Activated naive CD8-positive, alpha-beta T cell treated with anti-CD3 and anti-CD28 coated beads, Interleukin-2, amount 50 U/mL, for 16 hours (primary cell): ENCODE measurements around the gene SYPL1.

Experiments used
- DNase-seq: peaks from one replicate; pipeline ENCODE4 v3.0.0-alpha.2; 2020; ENCODE audit warnings: low read depth, low spot score

Gene SYPL1

GRCh38 chr7:106052681-106053080 is 59.4 kb downstream of the SYPL1 start:
- DNase-seq = no peak

GRCh38 chr7:106050746-106051117 is 61.4 kb downstream of the SYPL1 start:
- DNase-seq = no peak

GRCh38 chr7:106050002-106050745 is 61.9 kb downstream of the SYPL1 start:
- no peak for DNase-seq

GRCh38 chr7:106049139-106049752 is 62.9 kb downstream of the SYPL1 start:
- DNase-seq = no peak

- DNase-seq = no peak
Observed at GRCh38 chr7:106048706-106049020, 63.4 kb downstream of the SYPL1 start.

- DNase-seq = no peak
Observed at GRCh38 chr7:106047818-106048705, 64.0 kb downstream of the SYPL1 start.

- no peak for DNase-seq
Observed at GRCh38 chr7:106047184-106047583, 64.9 kb downstream of the SYPL1 start.

- no peak for DNase-seq
Observed at GRCh38 chr7:106045586-106045985, 66.5 kb downstream of the SYPL1 start.

GRCh38 chr7:106045139-106045538 is 67.0 kb downstream of the SYPL1 start:
- DNase-seq = no peak

GRCh38 chr7:106042196-106042611 is 69.9 kb downstream of the SYPL1 start:
- no peak for DNase-seq

GRCh38 chr7:106041140-106041717 is 70.9 kb downstream of the SYPL1 start:
- DNase-seq = no peak
